A549 (cell line): ENCODE results near the gene PNMA5. TPM values are rescaled to one million over a fixed set of nuclear protein-coding genes. Genes with fewer than 3 reads are reported as not detected.

Experiments used
- ATAC-seq, 2 experiments: fragments of 200-7000 bp in 1 of 2; fragments of >200 bp in 1 of 2; cut with Nextera tagmentation in 1 of 2; cut with Tn5 transposase in 1 of 2; 3 replicates each; pipeline versions ENCODE4 v1.8.0 to v1.9.1; 2018 to 2020; ENCODE audit warnings: mild to moderate bottlenecking in 1 of 2, moderate library complexity in 1 of 2
- CTCF ChIA-PET: fragments of 300-600 bp; sonication (Branson Sonifier 250); formaldehyde crosslinking; extraction: SDS; loops from one replicate; lab custom pipeline; 2021; ENCODE audit warnings: antibody characterized with exemption, inconsistent platforms; lab: Yijun Ruan, JAX
- POLR2A ChIA-PET: fragments of 350-600 bp; formaldehyde crosslinking; extraction: SDS; loops from one replicate; lab custom pipeline; 2021; ENCODE audit warnings: antibody characterized with exemption, inconsistent platforms; lab: Yijun Ruan, JAX
- DNase-seq, 2 experiments: peaks; one replicate each; pipeline versions ENCODE4 v3.0.0 to v3.0.0-alpha.2; 2011 to 2016; ENCODE audit warnings: low read depth in 1 of 2, low spot score in 1 of 2
- FAIRE-seq: peaks from 2 replicates; lab custom pipeline; 2011; peaks lifted over from hg19 to GRCh38; lab: Jason Lieb, UNC
- H3K27ac ChIP-seq, 2 experiments: fragments of >200 bp; sonication (Bioruptor Twin); formaldehyde crosslinking; 3 replicates each; pipeline ENCODE4 v1.5.1; 2016 to 2017
- H3K4me1 ChIP-seq: fragments of >200 bp; sonication (Bioruptor Twin); formaldehyde crosslinking; 3 replicates; pipeline ENCODE4 v1.6.1; 2016
- H3K4me2 ChIP-seq: fragments of >200 bp; sonication (Bioruptor Twin); formaldehyde crosslinking; 3 replicates; pipeline ENCODE4 v1.6.1; 2016
- H3K4me3 ChIP-seq: fragments of >200 bp; sonication (Bioruptor Twin); formaldehyde crosslinking; 3 replicates; pipeline ENCODE4 v1.5.1; 2016
- H3K9me3 ChIP-seq: fragments of >200 bp; sonication (Bioruptor Twin); formaldehyde crosslinking; 3 replicates; pipeline ENCODE4 v1.6.1; 2016
- CEBPB ChIP-seq, 2 experiments: fragments of >200 bp in 1 of 2; sonication (Bioruptor Twin) in 1 of 2; formaldehyde crosslinking in 1 of 2; IDR thresholded peaks; 2 replicates each; pipeline ENCODE4 v1.6.1; 2012 to 2016
- CHD2 ChIP-seq: fragments of 150-350 bp; IDR thresholded peaks from 2 replicates; pipeline ENCODE4 v1.6.1; 2014; ENCODE audit warnings: low read length; ENCODE audit not compliant: partially characterized antibody
- CTCF ChIP-seq: fragments of >200 bp; sonication (Bioruptor Twin); formaldehyde crosslinking; IDR thresholded peaks from 3 replicates; pipeline ENCODE4 v1.5.1; 2016
- EHMT2 ChIP-seq: fragments of 200-600 bp; sonication (generic); IDR thresholded peaks from 2 replicates; pipeline ENCODE4 v1.6.1; 2016; ENCODE audit warnings: antibody characterized with exemption, low read depth, mild to moderate bottlenecking, moderate library complexity
- EP300 ChIP-seq, 2 experiments: fragments of >200 bp; sonication (Bioruptor Twin); formaldehyde crosslinking; IDR thresholded peaks; 2 replicates in 1 of 2; 3 replicates in 1 of 2; pipeline ENCODE4 v1.6.1; 2016 to 2017
- FOXS1 ChIP-seq: fragments of 250-450 bp; sonication (Bioruptor Pico); IDR thresholded peaks from 2 replicates; pipeline ENCODE4 v1.5.0; 2020; ENCODE audit warnings: mild to moderate bottlenecking, moderate library complexity
- KDM5A ChIP-seq: fragments of 200-600 bp; sonication (generic); IDR thresholded peaks from 2 replicates; pipeline ENCODE4 v1.6.1; 2016; ENCODE audit warnings: antibody characterized with exemption, mild to moderate bottlenecking
- MAFK ChIP-seq: fragments of 450-650 bp; IDR thresholded peaks from 2 replicates; pipeline ENCODE4 v1.6.1; 2014; ENCODE audit not compliant: partially characterized antibody
- MAZ ChIP-seq: fragments of 150-350 bp; IDR thresholded peaks from 2 replicates; pipeline ENCODE4 v1.6.1; 2014; ENCODE audit warnings: antibody characterized with exemption, low read depth, low read length, borderline replicate concordance
- NFE2L2 ChIP-seq: fragments of 150-350 bp; conservative IDR thresholded peaks from 2 replicates; pipeline ENCODE4 v1.6.1; 2014; ENCODE audit warnings: low read length
- NPAS2 ChIP-seq: fragments of 250-450 bp; sonication (Bioruptor Pico); IDR thresholded peaks from 2 replicates; pipeline ENCODE4 v1.8.0; 2022; ENCODE audit warnings: mild to moderate bottlenecking, moderate library complexity, borderline replicate concordance
- PHF8 ChIP-seq: fragments of 200-600 bp; sonication (generic); IDR thresholded peaks from 2 replicates; pipeline ENCODE4 v1.6.1; 2016; ENCODE audit warnings: low read depth, mild to moderate bottlenecking, antibody characterized with exemption, moderate library complexity, borderline replicate concordance
- POLR2A ChIP-seq: IDR thresholded peaks from 2 replicates; pipeline ENCODE4 v1.6.1; 2012; ENCODE audit warnings: mild to moderate bottlenecking, low read length
- RAD21 ChIP-seq, 2 experiments: fragments of >200 bp in 1 of 2; sonication (Bioruptor Twin) in 1 of 2; formaldehyde crosslinking in 1 of 2; IDR thresholded peaks in 1 of 2; conservative IDR thresholded peaks in 1 of 2; 2 replicates in 1 of 2; 3 replicates in 1 of 2; pipeline ENCODE4 v1.6.1; 2012 to 2018; ENCODE audit warnings: inconsistent platforms in 1 of 2
- RARB ChIP-seq: fragments of 250-450 bp; sonication (Bioruptor Pico); IDR thresholded peaks from 2 replicates; pipeline ENCODE4 v1.8.0; 2021; ENCODE audit warnings: mild to moderate bottlenecking, moderate library complexity
- REST ChIP-seq: fragments of 200-600 bp; sonication (generic); IDR thresholded peaks from 2 replicates; pipeline ENCODE4 v1.6.1; 2016; ENCODE audit warnings: antibody characterized with exemption, mild to moderate bottlenecking, moderate library complexity
- USF2 ChIP-seq: fragments of 450-650 bp; IDR thresholded peaks from 2 replicates; pipeline ENCODE4 v1.6.1; 2014; ENCODE audit warnings: antibody characterized with exemption
- ZC3H11A ChIP-seq: fragments of 450-650 bp; IDR thresholded peaks from 2 replicates; pipeline ENCODE4 v1.6.1; 2014; ENCODE audit warnings: antibody characterized with exemption, mild to moderate bottlenecking
- WGBS: methylation state at CpG from one replicate; pipeline ENCODE4 v1.1.6; 2017; ENCODE audit errors: missing lambda C conversion rate; 5-methylcytosine and 5-hydroxymethylcytosine counted together
- polyA plus RNA-seq, 4 experiments: library from polyadenylated mRNA; depleted of rRNA in 3 of 4; stranded (reverse); fragments of >200 nt; fragmentation: RNase III in 1 of 4; extraction: RNeasy Plus Mini Kit Qiagen cat#74134 plus additional on column Dnase treatment in 1 of 4; gene quantifications; 2 replicates in 3 of 4; 3 replicates in 1 of 4; pipeline ENCODE4 v1.2.3, GENCODE V29; 2011 to 2017
- TF ChIP-seq, protein P1 (sequence below): fragments of >200 bp; sonication (Bioruptor Twin); formaldehyde crosslinking; IDR thresholded peaks from 2 replicates; pipeline ENCODE4 v1.6.1; 2016
- TF ChIP-seq, protein P2 (sequence below): fragments of 250-450 bp; sonication (Bioruptor Pico); IDR thresholded peaks from 2 replicates; pipeline ENCODE4 v1.5.0; 2021; ENCODE audit warnings: mild to moderate bottlenecking, moderate library complexity, borderline replicate concordance
- TF ChIP-seq, protein P3 (sequence below): IDR thresholded peaks from 2 replicates; pipeline ENCODE4 v1.6.1; 2012; ENCODE audit warnings: low read depth, borderline replicate concordance

PNMA5 gene
- polyA plus RNA-seq, 2 of the 4 experiments (the other 2 are of a cell fraction), result not detected

DNA sequence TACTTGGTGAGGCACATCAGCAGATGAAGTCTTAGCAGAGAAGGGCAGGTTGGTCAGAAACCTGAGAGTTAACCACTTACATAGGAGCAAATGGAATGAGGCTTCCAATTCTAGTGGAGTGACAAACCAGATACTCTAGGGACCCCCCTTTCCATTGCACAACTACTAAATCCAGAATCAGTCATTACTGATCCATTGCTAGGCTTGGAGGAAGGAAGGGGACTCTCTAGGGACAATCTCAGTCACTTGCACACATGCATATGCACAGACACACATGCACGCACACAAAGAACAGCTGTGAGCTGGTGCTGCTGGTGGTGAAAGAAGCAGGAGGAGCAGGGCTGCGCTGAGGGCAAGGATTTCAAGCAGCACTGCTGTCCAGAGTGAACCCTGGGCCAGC lies 25.7 kb downstream of the PNMA5 start:
- no peak overlapping the region for H3K4me2 ChIP-seq
- H3K9me3 ChIP-seq, result no peaks in the 10 kb centered on the region
- no peak overlapping the region for H3K27ac ChIP-seq
- no peak for TF ChIP-seq FOXS1
- H3K4me3 ChIP-seq, result no peak overlapping the region
- no peak for FAIRE-seq
- no peak for DNase-seq
- POLR2A ChIA-PET, result no interaction called here
- H3K4me1 ChIP-seq, result no peaks in the 10 kb centered on the region
- ATAC-seq, result no peak
- WGBS, result 57% methylated on average over 2 of the region's 2 CpGs
- CTCF ChIA-PET, result interaction anchor here (1.5 to 1.6 kb wide), 2 partner anchors 9 to 27 kb away, joined by 4 to 5 read pairs; no protein-coding TSS in a partner anchor

GRCh38 chrX:152960115-152960514 lies 33.8 kb downstream of the PNMA5 start:
- no peaks in the 10 kb centered on the region for H3K9me3 ChIP-seq
- no peak for DNase-seq
- H3K4me1 ChIP-seq, result no peaks in the 10 kb centered on the region
- ChIA-PET CTCF (interaction anchor here (0.8 to 2.5 kb wide), 6 partner anchors 9 to 804 kb away, joined by 3 to 14 read pairs (median 3); partner anchors contain the start of gene PLXNB3), POLR2A (no interaction called here)
- no peak overlapping the region for H3K4me3 ChIP-seq
- no peak overlapping the region for H3K4me2 ChIP-seq
- peak; percentile 43 for FAIRE-seq
- no peak for ATAC-seq
- TF ChIP-seq CEBPB (IDR thresholded peaks at IDR 0.05), result no peak
- TF ChIP-seq NPAS2 (CRISPR knock-in tag), result no peak
- TF ChIP-seq MAFK, result no peak
- TF ChIP-seq EP300 (IDR thresholded peaks at IDR 0.05), result no peak
- no peak for TF ChIP-seq NFE2L2
- no peak for TF ChIP-seq POLR2A
- TF ChIP-seq, protein P1, sequence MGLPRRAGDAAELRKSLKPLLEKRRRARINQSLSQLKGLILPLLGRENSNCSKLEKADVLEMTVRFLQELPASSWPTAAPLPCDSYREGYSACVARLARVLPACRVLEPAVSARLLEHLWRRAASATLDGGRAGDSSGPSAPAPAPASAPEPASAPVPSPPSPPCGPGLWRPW, result no peak
- no peak for TF ChIP-seq ZC3H11A
- no peak for TF ChIP-seq CHD2
- TF ChIP-seq KDM5A, result no peak
- no peak for TF ChIP-seq REST
- TF ChIP-seq, protein P2, sequence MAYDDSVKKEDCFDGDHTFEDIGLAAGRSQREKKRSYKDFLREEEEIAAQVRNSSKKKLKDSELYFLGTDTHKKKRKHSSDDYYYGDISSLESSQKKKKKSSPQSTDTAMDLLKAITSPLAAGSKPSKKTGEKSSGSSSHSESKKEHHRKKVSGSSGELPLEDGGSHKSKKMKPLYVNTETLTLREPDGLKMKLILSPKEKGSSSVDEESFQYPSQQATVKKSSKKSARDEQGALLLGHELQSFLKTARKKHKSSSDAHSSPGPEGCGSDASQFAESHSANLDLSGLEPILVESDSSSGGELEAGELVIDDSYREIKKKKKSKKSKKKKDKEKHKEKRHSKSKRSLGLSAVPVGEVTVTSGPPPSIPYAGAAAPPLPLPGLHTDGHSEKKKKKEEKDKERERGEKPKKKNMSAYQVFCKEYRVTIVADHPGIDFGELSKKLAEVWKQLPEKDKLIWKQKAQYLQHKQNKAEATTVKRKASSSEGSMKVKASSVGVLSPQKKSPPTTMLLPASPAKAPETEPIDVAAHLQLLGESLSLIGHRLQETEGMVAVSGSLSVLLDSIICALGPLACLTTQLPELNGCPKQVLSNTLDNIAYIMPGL, result no peak
- TF ChIP-seq RARB, result no peak
- TF ChIP-seq CTCF, result no peak
- no peak for TF ChIP-seq PHF8
- TF ChIP-seq, protein P3, sequence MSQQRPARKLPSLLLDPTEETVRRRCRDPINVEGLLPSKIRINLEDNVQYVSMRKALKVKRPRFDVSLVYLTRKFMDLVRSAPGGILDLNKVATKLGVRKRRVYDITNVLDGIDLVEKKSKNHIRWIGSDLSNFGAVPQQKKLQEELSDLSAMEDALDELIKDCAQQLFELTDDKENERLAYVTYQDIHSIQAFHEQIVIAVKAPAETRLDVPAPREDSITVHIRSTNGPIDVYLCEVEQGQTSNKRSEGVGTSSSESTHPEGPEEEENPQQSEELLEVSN, result no peak
- TF ChIP-seq USF2, result no peak
- TF ChIP-seq RAD21 (conservative IDR thresholded peaks at IDR 0.05 in 1 of 2, IDR thresholded peaks at IDR 0.05 in 1 of 2), result no peak
- TF ChIP-seq MAZ, result no peak
- no peak for TF ChIP-seq EHMT2
- WGBS, result 47% methylated on average over 1 of the region's 1 CpG
- no peak overlapping the region for H3K27ac ChIP-seq
